Transverse colon (tissue), 3 donors: Measurements from ENCODE around the gene CDK5RAP2.

Experiments used
- CTCF ChIP-seq, 5 experiments: fragments of 200-600 bp in 3 of 5; fragments of 450-650 bp in 2 of 5; sonication (generic) in 3 of 5; IDR thresholded peaks; 1 replicate in 2 of 5; 2 replicates in 3 of 5; pipeline ENCODE4 v1.5.1; 2016 to 2017; ENCODE audit warnings: antibody characterized with exemption in 5 of 5, inconsistent platforms in 3 of 5, mild to moderate bottlenecking in 2 of 5, moderate library complexity in 1 of 5
- POLR2A ChIP-seq: fragments of 450-650 bp; IDR thresholded peaks from one replicate; pipeline ENCODE4 v1.6.1; 2016; ENCODE audit warnings: antibody characterized with exemption, mild to moderate bottlenecking, moderate library complexity

DNA sequence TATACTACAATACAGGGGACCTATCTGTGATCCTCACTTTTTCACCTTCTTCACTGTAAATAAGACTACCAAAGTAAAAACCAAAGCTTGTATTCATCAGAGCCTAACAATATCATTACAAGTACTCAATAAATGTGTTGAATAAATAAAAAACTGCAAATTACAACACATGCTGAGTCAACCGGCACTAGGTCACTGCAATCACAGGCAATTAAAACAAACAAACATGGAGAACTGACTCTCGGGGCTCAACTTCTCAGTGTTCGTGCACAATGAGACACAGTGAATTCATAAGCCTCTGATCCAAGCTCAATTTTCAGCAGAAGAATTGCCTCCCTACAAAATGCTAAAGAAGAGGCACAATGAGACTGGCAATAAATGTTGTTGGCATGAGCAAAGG lies 69.2 kb downstream of the CDK5RAP2 start:
- TF ChIP-seq POLR2A: no peak
- no peak for TF ChIP-seq CTCF (IDR thresholded peaks at IDR 0.05)
